Gastroesophageal sphincter (tissue), 4 donors: ENCODE measurements around the gene SLC25A47. TPM values are rescaled to one million over a fixed set of nuclear protein-coding genes. Genes with fewer than 3 reads are reported as not detected.

Source experiments
- ATAC-seq: fragments of 150-250 bp; one replicate; pipeline ENCODE4 v1.9.1; 2016; ENCODE audit warnings: mild to moderate bottlenecking, moderate library complexity
- H3K27ac ChIP-seq, 4 donors: fragments of 200-600 bp; sonication (generic) in 3 of 4; 1 replicate in 3 of 4; 2 replicates in 1 of 4; pipeline ENCODE4 v1.5.1; 2016 to 2019
- H3K27me3 ChIP-seq: fragments of 200-600 bp; sonication (generic); one replicate; pipeline ENCODE4 v1.5.1; 2019
- H3K36me3 ChIP-seq, 2 donors: fragments of 200-600 bp; sonication (generic); one replicate each; pipeline ENCODE4 v1.5.1; 2019; ENCODE audit warnings: control low read depth in 1 of 2
- H3K4me1 ChIP-seq, 3 donors: fragments of 200-600 bp; sonication (generic); 1 replicate in 2 of 3; 2 replicates in 1 of 3; pipeline ENCODE4 v1.5.1; 2016 to 2019; ENCODE audit warnings: control low read depth in 2 of 3
- H3K4me3 ChIP-seq, 2 donors: fragments of 200-600 bp; sonication (generic); one replicate each; pipeline ENCODE4 v1.5.1; 2019; ENCODE audit warnings: mild to moderate bottlenecking in 1 of 2, moderate library complexity in 1 of 2
- H3K9me3 ChIP-seq, 3 donors: fragments of 200-600 bp; sonication (generic); one replicate each; pipeline ENCODE4 v1.5.1; 2017 to 2019; ENCODE audit warnings: control low read depth in 2 of 3
- EP300 ChIP-seq: sonication (generic); formaldehyde crosslinking; IDR thresholded peaks from one replicate; pipeline ENCODE4 v1.6.1; 2017; ENCODE audit warnings: antibody characterized with exemption, mild to moderate bottlenecking
- POLR2A ChIP-seq, 2 donors: fragments of 450-650 bp; IDR thresholded peaks; one replicate each; pipeline ENCODE4 v1.6.1; 2017; ENCODE audit warnings: antibody characterized with exemption in 2 of 2, mild to moderate bottlenecking in 2 of 2, moderate library complexity in 1 of 2
- POLR2AphosphoS5 ChIP-seq: sonication (generic); formaldehyde crosslinking; IDR thresholded peaks from one replicate; pipeline ENCODE4 v1.6.1; 2017; ENCODE audit warnings: antibody characterized with exemption
- whole genome bisulfite sequencing, 2 donors: methylation state at CpG; one replicate each; pipeline ENCODE4 v1.1.5; 2018; ENCODE audit warnings: low coverage in 1 of 2; 5-methylcytosine and 5-hydroxymethylcytosine counted together
- total RNA-seq, 4 donors: library from RNA; depleted of rRNA; stranded (reverse); fragments of >200 nt; gene quantifications; one replicate each; pipeline ENCODE4 v1.1.0, GENCODE V29; 2016
- TF ChIP-seq, protein P1 (sequence below), 4 experiments: fragments of 200-600 bp in 2 of 4; fragments of 450-650 bp in 2 of 4; sonication (generic) in 1 of 4; IDR thresholded peaks; one replicate each; pipeline ENCODE4 v1.5.1; 2017 to 2019; ENCODE audit warnings: antibody characterized with exemption in 4 of 4, mild to moderate bottlenecking in 2 of 4, moderate library complexity in 2 of 4

Gene SLC25A47
- total RNA-seq, 4 donors from 2014 or later: 0.31 TPM; not detected in 3

- Histone ChIP-seq H3K27me3 (peaks cover 2% of the 10 kb centered on the region), H3K4me3 (peak overlapping the region; percentile 26 to 45), H3K36me3 (no peaks in the 10 kb centered on the region), H3K27ac (peak overlapping the region in 3 of 4 donors; percentile 38 to 68 (median 63)), H3K9me3 (no peaks in the 10 kb centered on the region), H3K4me1 (peaks cover 0 to 15% (median 3%) of the 10 kb centered on the region in 3 donors)
- WGBS, 2 donors: 19 to 35% methylated on average over 12 to 23 of the region's 40 CpGs
- TF ChIP-seq POLR2A (IDR thresholded peaks at IDR 0.05): no peak
- TF ChIP-seq, protein P1, sequence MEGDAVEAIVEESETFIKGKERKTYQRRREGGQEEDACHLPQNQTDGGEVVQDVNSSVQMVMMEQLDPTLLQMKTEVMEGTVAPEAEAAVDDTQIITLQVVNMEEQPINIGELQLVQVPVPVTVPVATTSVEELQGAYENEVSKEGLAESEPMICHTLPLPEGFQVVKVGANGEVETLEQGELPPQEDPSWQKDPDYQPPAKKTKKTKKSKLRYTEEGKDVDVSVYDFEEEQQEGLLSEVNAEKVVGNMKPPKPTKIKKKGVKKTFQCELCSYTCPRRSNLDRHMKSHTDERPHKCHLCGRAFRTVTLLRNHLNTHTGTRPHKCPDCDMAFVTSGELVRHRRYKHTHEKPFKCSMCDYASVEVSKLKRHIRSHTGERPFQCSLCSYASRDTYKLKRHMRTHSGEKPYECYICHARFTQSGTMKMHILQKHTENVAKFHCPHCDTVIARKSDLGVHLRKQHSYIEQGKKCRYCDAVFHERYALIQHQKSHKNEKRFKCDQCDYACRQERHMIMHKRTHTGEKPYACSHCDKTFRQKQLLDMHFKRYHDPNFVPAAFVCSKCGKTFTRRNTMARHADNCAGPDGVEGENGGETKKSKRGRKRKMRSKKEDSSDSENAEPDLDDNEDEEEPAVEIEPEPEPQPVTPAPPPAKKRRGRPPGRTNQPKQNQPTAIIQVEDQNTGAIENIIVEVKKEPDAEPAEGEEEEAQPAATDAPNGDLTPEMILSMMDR (IDR thresholded peaks at IDR 0.05): peak in 3 of 4 experiments; percentile 79 to 92 (median 84)
- TF ChIP-seq EP300: no peak
- peak; percentile 33 for TF ChIP-seq POLR2AphosphoS5
- ATAC-seq: peak; percentile 94
Observed at GRCh38 chr14:100317912-100318808, 5.0 kb upstream of the SLC25A47 start.

- peaks cover 0 to 15% (median 3%) of the 10 kb centered on the region in 3 donors for H3K4me1 ChIP-seq
- ATAC-seq: no peak
- H3K27me3 ChIP-seq: no peaks in the 10 kb centered on the region
- H3K4me3 ChIP-seq: no peak overlapping the region
- H3K27ac ChIP-seq: no peak overlapping the region
- H3K36me3 ChIP-seq: no peaks in the 10 kb centered on the region
- no peaks in the 10 kb centered on the region for H3K9me3 ChIP-seq
- TF ChIP-seq EP300 (no peak), POLR2AphosphoS5 (no peak), POLR2A (IDR thresholded peaks at IDR 0.05) (no peak)
- TF ChIP-seq, protein P1 (IDR thresholded peaks at IDR 0.05): no peak
- 80 to 90% methylated on average over 1 to 11 of the region's 12 CpGs for WGBS, 2 donors
Observed at GRCh38 chr14:100320157-100320856, 2.8 kb upstream of the SLC25A47 start.

- Histone ChIP-seq H3K36me3 (no peaks in the 10 kb centered on the region), H3K4me1 (peaks cover 0 to 15% (median 3%) of the 10 kb centered on the region in 3 donors), H3K9me3 (no peaks in the 10 kb centered on the region), H3K27me3 (no peaks in the 10 kb centered on the region), H3K4me3 (no peak overlapping the region), H3K27ac (no peak overlapping the region)
- no peak for ATAC-seq
- 73 to 78% methylated on average over 3 to 6 of the region's 9 CpGs for WGBS, 2 donors
- TF ChIP-seq POLR2AphosphoS5 (no peak), POLR2A (IDR thresholded peaks at IDR 0.05) (no peak), EP300 (no peak)
- TF ChIP-seq, protein P1 (IDR thresholded peaks at IDR 0.05): no peak
Observed at GRCh38 chr14:100321473-100322137, 1.5 kb upstream of the SLC25A47 start.

- 100% methylated on average over 1 of the region's 15 CpGs; no CpG with 5 or more reads in 1 of the 2 donors for WGBS, 2 donors
- ATAC-seq: no peak
- Histone ChIP-seq H3K4me3 (no peak overlapping the region), H3K9me3 (no peaks in the 10 kb centered on the region), H3K4me1 (peaks cover 0 to 15% (median 3%) of the 10 kb centered on the region in 3 donors), H3K36me3 (no peaks in the 10 kb centered on the region), H3K27me3 (no peaks in the 10 kb centered on the region), H3K27ac (no peak overlapping the region)
- TF ChIP-seq, protein P1 (IDR thresholded peaks at IDR 0.05): no peak
- TF ChIP-seq POLR2A (IDR thresholded peaks at IDR 0.05): no peak
- no peak for TF ChIP-seq POLR2AphosphoS5
- no peak for TF ChIP-seq EP300
Observed at GRCh38 chr14:100322138-100322957, 791 bp upstream of the SLC25A47 start.
